ENCODE measurements around the gene SIDT2. TPM values are rescaled to one million over a fixed set of nuclear protein-coding genes. Genes with fewer than 3 reads are reported as not detected.
A peak's percentile ranks its signal among the peaks of the same experiment; 100 is the strongest.

The SIDT2 gene
- total RNA-seq, 2 donors from 2014 or later, result 70.9 to 79.1 TPM

- intact Hi-C loops (cut with DNase I, micrococcal nuclease), result loop anchor here (5.0 kb wide), 2 partner anchors 46 to 131 kb away; partner anchors contain the start of gene SIK3 (in 1 of the 2)
- ATAC-seq, result no peak
- no peak for DNase-seq
Observed at GRCh38 chr11:117228091-117228490, 49.5 kb downstream of the SIDT2 start.

GRCh38 chr11:117229411-117229810, 50.9 kb downstream of the SIDT2 start:
- no peak for ATAC-seq
- intact Hi-C loops (cut with DNase I, micrococcal nuclease), result loop anchor here (5.0 kb wide), 2 partner anchors 47 to 132 kb away; partner anchors contain the start of gene SIK3 (in 1 of the 2)
- DNase-seq, result no peak

- intact Hi-C loops (cut with DNase I, micrococcal nuclease), result loop anchor here (5.0 kb wide), 2 partner anchors 48 to 133 kb away; partner anchors contain the start of gene SIK3 (in 1 of the 2)
- ATAC-seq (no peak), DNase-seq (no peak)
Observed at GRCh38 chr11:117229931-117230285, 51.4 kb downstream of the SIDT2 start.

- intact Hi-C loops (cut with DNase I, micrococcal nuclease), result no loop called here
- DNase-seq (no peak), ATAC-seq (no peak)
Observed at GRCh38 chr11:117230286-117230961, 51.9 kb downstream of the SIDT2 start.

- intact Hi-C loops (cut with DNase I, micrococcal nuclease), result no loop called here
- peak; percentile 64 for ATAC-seq
- peak; percentile 58 to 67 for DNase-seq
Observed at GRCh38 chr11:117230999-117231841, 52.7 kb downstream of the SIDT2 start.

- no peak for ATAC-seq
- peak; percentile 75 to 85 for DNase-seq
- intact Hi-C loops (cut with DNase I, micrococcal nuclease), result no loop called here
Observed at GRCh38 chr11:117231842-117232091, 53.2 kb downstream of the SIDT2 start, which contains the start of gene PCSK7. TSS of gene PCSK7 (minus strand) at chr11:117232073. CDS start at chr11:117229844, 2,229 bp downstream.

- peak; percentile 64 to 80 for DNase-seq
- peak; percentile 79 for ATAC-seq
- intact Hi-C loops (cut with DNase I, micrococcal nuclease), result no loop called here
Observed at GRCh38 chr11:117232092-117232878, 53.7 kb downstream of the SIDT2 start, which contains the start of gene RNF214. TSS of gene RNF214 (plus strand) at chr11:117232671. CDS start at chr11:117234273, 1,602 bp downstream.

- intact Hi-C loops (cut with DNase I, micrococcal nuclease), result no loop called here
- DNase-seq (peak in 1 of 2 donors; percentile 48), ATAC-seq (peak; percentile 15)
Observed at GRCh38 chr11:117232911-117233409, 54.4 kb downstream of the SIDT2 start.

- no peak for ATAC-seq
Observed at GRCh38 chr11:117238221-117238620, 59.7 kb downstream of the SIDT2 start.

GRCh38 chr11:117239295-117239694, 60.8 kb downstream of the SIDT2 start:
- ATAC-seq, result peak; percentile 29
- intact Hi-C loops (cut with DNase I, micrococcal nuclease), result no loop called here

More at GRCh38 chr11:117238221-117238620, 59.7 kb downstream of the SIDT2 start:
- no peak for DNase-seq
- intact Hi-C loops (cut with DNase I, micrococcal nuclease), result no loop called here

More at GRCh38 chr11:117239295-117239694, 60.8 kb downstream of the SIDT2 start:
- DNase-seq, result no peak

Other genes starting within 250 kb of the SIDT2 start
- gene SIK3, start 80.3 kb upstream of the SIDT2 start, total RNA-seq, result 10 to 100 TPM; 35.3 to 39.0 TPM
- 10 to 100 TPM; 74.0 to 75.5 TPM for gene PAFAH1B2, start 34.5 kb upstream of the SIDT2 start, total RNA-seq
- gene TAGLN, start 20.6 kb downstream of the SIDT2 start, total RNA-seq, result 100 to 1,000 TPM in 1 of 2 donors, 10 to 100 TPM in 1; 64.6 to 747 TPM
- gene PCSK7, start 53.3 kb downstream of the SIDT2 start, total RNA-seq, result 100 to 1,000 TPM; 153 to 232 TPM
- 10 to 100 TPM; 17.4 to 17.8 TPM for gene RNF214, start 53.9 kb downstream of the SIDT2 start, total RNA-seq
- gene BACE1-AS, start 112.6 kb downstream of the SIDT2 start, total RNA-seq, result 1 to 10 TPM; 5.5 to 5.9 TPM
- 10 to 100 TPM in 1 of 2 donors, 1 to 10 TPM in 1; 8.8 to 11.1 TPM for gene BACE1, start 137.5 kb downstream of the SIDT2 start, total RNA-seq
- 10 to 100 TPM; 14.2 to 14.9 TPM for gene CEP164, start 149.1 kb downstream of the SIDT2 start, total RNA-seq

Measured in left colon (tissue), 2 donors.